C4-2B (cell line): Measurements from ENCODE around the gene SPATA6.
"Not testable (repeated sequence)": the region's sequence is repeated elsewhere in the genome, so short reads cannot be mapped to it uniquely, and the experiment has no call there.

Source experiments
- H3K27ac ChIP-seq: fragments of 450-650 bp; 2 replicates; pipeline ENCODE4 v1.5.1; 2017
- ZFX ChIP-seq: fragments of 450-650 bp; IDR thresholded peaks from 2 replicates; pipeline ENCODE4 v1.6.1; 2017
- TF ChIP-seq, protein P1 (sequence below): fragments of 450-650 bp; conservative IDR thresholded peaks from 2 replicates; pipeline ENCODE4 v1.5.1; 2017; ENCODE audit warnings: mild to moderate bottlenecking

The SPATA6 gene

DNA sequence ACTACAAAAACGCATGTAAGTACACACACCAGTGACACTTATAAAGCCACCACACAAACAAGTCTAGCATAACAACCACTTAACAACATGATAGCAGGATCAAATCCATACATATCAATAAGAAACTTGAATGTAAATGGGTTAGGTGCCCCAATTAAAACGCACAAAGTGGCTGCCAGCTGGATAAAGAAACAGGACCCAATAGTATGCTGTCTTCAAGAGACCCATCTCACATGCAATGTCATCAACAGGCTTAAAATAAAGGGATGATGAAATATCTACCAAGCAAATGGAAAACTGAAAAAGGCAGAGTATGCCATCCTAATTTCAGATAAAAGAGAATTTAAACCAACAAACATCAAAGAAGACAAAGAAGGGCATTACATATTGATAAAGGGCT is 139.9 kb downstream of the SPATA6 start:
- no peak for TF ChIP-seq ZFX
- TF ChIP-seq, protein P1, sequence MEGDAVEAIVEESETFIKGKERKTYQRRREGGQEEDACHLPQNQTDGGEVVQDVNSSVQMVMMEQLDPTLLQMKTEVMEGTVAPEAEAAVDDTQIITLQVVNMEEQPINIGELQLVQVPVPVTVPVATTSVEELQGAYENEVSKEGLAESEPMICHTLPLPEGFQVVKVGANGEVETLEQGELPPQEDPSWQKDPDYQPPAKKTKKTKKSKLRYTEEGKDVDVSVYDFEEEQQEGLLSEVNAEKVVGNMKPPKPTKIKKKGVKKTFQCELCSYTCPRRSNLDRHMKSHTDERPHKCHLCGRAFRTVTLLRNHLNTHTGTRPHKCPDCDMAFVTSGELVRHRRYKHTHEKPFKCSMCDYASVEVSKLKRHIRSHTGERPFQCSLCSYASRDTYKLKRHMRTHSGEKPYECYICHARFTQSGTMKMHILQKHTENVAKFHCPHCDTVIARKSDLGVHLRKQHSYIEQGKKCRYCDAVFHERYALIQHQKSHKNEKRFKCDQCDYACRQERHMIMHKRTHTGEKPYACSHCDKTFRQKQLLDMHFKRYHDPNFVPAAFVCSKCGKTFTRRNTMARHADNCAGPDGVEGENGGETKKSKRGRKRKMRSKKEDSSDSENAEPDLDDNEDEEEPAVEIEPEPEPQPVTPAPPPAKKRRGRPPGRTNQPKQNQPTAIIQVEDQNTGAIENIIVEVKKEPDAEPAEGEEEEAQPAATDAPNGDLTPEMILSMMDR: no peak
- H3K27ac ChIP-seq: no peak overlapping the region

DNA sequence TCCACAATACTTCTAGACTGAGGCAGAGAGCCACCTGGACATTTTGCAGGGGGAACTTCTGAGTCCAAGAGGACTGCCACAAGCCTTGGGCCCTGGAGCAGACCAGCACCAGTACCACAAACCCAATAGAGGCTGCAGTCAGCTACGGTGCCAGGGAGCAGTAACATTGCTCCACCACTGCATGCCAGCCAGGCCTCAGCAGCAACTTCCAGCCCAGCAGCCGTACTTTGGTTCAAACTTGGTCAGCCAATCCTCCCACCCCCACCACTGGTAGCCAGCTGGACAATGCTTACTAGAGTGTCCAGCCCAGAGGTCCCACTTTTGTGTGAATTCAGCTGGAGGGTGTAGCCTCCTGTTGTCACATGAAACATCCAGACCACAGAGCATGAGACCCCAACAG is 142.1 kb downstream of the SPATA6 start:
- H3K27ac ChIP-seq: no peak overlapping the region
- TF ChIP-seq, protein P1: no peak
- no peak for TF ChIP-seq ZFX

DNA sequence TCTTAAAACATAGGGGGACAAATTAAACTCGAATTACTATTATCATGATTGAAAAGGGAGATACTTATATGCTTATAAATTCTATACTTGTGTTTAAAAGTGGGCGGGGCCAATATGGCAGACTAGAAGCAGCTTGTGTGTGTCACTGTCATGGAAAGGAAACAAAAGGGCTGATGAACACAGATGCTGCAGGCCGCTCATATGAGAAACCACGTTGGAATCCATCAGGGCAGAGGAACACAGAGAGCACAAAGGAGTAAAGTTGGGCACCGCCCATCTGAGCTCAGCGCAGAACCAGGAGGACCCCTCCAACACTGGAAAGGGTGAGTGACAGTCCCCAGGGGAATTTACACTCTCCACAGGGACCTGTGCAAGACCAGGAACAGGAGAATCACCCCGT is 142.5 kb downstream of the SPATA6 start:
- H3K27ac ChIP-seq: no peak overlapping the region
- TF ChIP-seq, protein P1: no peak
- no peak for TF ChIP-seq ZFX

DNA sequence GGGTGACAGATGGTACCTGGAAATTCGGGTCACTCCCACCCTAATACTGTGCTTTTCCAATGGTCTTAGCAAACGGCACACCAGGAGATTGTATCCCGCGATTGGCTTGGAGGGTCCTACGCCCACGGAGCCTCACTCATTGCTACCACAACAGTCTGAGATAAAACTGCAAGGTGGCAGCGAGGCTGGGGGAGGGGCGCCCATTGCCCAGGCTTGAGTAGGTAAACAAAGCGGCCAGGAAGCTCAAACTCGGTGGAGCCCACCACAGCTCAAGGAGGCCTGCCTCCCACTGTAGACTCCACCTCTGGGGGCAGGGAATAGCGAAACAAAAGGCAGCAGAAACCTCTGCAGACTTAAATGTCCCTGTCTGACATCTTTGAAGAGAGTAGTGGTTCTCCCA is 160.2 kb downstream of the SPATA6 start:
- H3K27ac ChIP-seq: not testable (repeated sequence)

DNA sequence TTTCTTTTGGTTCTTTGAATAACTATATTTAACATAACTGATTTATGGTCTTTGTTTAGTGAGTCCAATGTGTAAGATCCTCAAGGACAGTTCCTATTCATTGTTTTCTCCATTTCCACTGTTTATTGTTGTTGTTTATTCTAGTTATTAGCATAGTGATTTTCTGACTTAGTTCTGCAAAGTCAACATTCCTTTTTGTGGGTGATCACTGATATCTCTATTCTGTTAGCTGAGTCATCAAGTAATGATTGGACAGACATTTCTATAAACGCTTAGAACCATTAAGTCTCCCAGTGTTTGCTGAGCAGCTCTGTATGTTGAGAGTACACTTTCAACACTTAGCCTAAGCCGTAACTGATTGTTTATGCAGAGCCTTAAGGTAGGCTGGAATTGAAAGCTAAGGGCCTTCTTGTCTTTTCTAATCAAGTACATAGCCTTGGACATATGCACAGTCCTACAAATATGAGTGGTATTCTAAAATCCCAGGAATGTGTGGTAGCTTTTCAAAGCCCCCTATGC is 162.4 kb downstream of the SPATA6 start:
- TF ChIP-seq ZFX: no peak
- TF ChIP-seq, protein P1: no peak
- no peak overlapping the region for H3K27ac ChIP-seq

DNA sequence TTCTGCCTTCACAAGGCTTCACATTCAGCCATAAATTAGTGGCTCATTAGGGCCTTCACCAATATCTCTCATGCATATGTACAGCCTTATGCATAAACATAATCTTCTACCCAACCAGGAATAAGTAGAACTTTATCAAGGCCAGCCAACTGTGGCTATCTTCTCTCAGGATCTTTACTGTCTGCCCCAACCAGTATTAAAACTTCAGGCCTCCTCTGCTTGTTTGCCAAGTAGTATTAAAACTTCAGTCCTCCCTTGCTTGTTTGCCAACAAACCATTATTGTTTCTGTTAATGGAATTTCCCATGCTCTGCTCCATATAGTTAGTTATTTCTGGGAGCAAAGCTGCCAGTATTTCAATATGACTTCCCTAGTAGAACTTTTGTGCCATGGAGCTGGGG is 169.4 kb downstream of the SPATA6 start:
- TF ChIP-seq, protein P1: no peak
- no peak for TF ChIP-seq ZFX
- H3K27ac ChIP-seq: no peak overlapping the region

DNA sequence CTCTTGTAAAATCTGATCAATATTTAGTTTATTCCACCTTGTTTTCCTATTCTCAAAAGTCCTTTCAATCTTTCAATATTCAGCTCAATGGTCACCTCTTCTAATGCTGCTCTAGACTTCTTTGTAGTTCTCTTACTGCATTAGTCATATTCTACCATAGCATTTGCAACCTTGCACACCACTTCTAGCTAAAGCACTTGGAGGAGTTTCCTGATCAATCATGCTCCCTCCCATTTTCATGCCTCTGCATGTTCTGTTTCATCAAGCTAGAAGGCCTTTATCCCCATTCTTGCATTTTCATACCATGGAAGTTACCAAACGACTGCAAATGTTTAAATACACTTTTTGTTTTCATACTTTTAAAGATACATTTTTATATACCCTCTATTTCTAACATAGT is 177.3 kb downstream of the SPATA6 start:
- H3K27ac ChIP-seq: no peak overlapping the region
- TF ChIP-seq, protein P1: no peak
- TF ChIP-seq ZFX: no peak

DNA sequence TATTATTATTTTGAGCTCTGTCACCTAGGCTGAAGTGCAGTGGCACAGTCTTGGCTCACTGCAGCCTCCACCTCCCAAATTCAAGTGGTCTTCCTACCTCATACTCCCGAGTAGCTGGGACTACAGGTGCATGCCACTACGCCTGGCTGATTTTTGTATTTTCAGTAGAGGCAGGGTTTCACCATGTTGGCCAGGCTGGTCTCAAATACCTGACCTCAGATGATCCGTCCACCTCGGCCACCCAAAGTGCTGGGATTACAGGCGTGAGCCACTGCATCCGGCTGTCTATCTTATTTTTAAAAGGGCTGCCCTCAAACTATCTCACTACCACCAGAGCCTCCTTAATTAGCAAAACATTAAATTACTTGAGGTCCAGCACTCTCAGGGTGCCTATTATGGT is 177.9 kb downstream of the SPATA6 start:
- H3K27ac ChIP-seq: not testable (repeated sequence)

DNA sequence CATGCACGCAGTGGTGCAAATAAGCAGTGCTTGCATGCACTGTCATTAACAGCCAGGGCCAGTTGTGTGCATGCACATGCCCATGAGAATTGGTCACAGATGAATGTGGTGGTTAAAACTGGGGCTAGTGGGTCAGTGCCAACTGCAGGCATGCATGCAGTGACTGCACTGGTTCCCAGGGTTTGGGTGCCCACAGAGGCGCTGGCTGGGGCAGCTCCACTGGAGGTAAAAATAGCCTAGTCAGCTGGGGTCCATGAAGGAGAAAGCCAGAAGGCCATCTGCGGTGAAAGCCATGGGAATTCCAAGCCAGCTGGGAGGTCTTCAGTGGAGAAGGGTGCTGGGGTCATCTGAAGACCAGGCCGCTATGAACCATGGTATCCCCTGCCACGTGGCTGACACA is 179.3 kb downstream of the SPATA6 start:
- TF ChIP-seq, protein P1: no peak
- TF ChIP-seq ZFX: no peak
- H3K27ac ChIP-seq: no peak overlapping the region
